Posterior cingulate gyrus (tissue), 11 donors: ENCODE measurements around the gene CTSK.
"Not testable (repeated sequence)": the region's sequence is repeated elsewhere in the genome, so short reads cannot be mapped to it uniquely, and the experiment has no call there.

Experiments used
- DNase-seq, 10 donors: peaks; one replicate each; pipeline versions ENCODE4 v3.0.0 to v3.0.0-alpha.2; 2020 to 2021; ENCODE audit warnings: mixed read lengths in 3 of 10
- intact Hi-C: fragments of 100-400 bp; cut with DNase I; formaldehyde crosslinking; loops from one replicate; pipeline ENCODE4 v1.15.1; 2023

The CTSK gene

DNA sequence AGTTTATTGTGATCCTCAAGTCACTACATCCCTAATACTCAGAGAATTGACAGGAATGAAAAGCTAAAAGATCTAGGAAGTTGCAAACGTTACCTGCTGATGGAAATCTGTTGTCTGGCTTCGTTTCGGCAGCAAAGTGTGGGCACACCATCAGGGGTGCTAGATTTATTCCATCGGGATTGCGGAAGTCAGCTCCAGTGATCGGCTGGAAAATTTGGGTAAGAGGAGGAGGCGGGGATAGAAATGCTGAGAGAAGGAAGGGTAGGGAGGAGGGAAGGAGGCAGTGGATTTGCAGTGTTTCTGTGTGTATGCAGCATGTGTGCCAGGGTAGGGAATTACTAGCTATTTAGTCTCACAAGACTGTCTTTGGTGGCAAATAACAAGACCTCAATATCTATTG is at the start of gene CTSK:
CTSK (minus strand) TSS at position 140 of the 400 bp plus-strand sequence. CDS start 1,455 bp downstream, outside the sequence.
- DNase-seq: peak in 2 of 10 donors; percentile 10 to 17
- intact Hi-C loops: no loop called here

DNA sequence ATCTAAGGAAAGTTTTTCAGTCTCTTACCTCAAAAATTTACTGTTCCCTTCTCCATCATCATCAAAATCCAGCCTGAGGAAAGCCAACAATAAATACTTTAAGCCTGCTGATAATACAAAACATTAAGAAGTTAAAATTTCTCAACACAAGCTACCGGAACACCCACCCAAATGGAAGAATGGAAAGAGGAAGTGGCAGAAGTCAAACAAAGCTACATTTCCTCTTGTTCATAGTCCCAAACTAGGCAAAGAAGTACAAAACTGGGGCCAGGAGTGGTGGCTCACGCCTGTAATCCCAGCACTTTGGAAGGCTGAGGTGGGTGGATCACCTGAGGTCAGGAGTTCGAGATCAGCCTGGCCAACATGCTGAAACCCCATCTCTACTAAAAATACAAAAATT is 44.7 kb upstream of the CTSK start:
- intact Hi-C loops, DNase-seq: not testable (repeated sequence)

DNA sequence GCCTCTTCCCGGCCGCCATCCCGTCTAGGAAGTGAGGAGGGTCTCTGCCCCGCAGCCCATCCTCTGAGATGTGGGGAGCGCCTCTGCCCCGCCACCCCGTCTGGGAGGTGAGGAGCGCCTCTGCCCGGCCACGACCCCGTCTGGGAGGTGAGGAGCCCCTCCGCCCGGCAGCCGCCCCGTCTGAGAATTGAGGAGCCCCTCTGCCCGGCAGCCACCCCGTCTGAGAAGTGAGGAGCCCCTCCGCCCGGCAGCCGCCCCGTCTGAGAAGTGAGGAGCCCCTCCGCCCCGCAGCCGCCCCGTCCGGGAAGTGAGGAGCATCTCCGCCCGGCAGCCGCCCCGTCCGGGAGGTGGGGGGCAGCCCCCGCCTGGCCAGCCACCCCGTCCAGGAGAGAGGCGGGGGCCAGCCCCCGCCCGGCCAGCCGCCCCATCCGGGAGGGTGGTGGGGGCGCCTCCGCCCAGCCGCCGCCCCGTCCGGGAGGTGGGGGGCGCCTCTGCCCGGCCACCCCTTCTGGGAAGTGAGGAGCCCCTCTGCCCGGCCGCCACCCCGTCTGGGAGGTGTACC is 42.8 kb upstream of the CTSK start:
- DNase-seq, intact Hi-C loops: not testable (repeated sequence)

DNA sequence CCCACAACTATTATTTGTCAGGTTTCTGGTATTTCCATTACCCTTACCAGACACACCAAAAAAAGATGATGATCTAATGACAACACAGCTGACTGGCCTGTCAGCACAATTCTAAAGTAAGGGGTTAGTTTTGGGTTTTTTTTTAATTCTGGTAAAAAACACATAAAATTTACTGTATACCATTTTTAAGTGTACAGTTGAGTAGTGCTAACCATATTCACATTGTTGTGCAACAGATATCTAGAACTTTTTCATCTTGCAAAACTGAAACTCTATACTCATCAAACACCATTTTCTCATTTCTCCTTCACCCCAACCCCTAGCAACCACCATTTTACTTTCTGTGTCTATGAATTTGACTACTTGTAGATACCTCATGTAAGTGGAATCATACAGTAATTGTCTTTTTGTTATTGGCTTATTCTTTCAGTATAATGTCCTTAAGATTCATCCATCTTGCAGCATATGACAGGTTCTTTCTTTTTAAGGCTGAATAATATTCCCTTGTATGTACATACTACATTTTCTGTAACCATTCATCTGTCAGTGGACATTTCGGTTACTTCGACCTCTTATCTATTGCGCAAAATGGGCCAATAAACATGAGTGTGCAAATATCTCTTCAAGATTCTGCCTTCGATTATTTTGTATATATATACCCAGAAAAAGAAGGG is 38.5 kb upstream of the CTSK start:
- intact Hi-C loops: no loop called here
- no peak for DNase-seq

DNA sequence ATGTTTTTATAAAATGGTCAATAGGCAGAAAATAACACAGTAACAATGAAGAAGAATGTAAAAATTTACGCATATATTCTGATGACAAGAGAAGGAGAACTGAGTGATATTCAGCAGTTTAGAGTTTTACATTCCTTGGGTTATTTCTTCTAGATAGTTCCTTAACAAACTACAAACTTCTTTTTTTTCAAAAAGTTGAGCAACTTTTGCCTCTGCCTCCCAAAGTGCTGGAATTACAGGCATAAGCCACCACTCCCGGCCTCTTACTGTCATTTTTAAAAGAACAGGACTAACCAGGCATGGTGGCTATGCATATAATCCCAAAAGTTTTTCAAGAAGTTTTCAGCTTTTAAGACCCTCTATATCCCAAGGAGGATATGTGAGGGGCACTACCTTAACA is 35.4 kb upstream of the CTSK start:
- intact Hi-C loops: no loop called here
- DNase-seq: no peak

DNA sequence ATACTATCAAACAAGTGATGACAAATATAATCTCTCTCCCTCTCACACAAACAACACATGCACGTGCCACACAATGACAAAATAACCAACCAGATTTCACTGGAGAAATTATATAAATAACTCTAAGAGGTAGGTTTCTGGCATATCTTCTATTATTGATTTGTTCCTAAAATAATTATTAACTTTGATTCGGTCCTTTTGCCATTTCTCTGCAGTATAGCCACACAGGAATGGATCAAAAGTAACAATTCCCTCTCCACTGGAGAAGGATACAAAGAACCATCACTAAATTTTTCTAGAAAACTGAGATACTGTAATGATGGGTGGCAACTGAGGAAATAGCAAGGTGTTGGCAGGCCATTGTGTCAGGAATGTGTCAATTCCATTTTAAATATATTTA is 34.9 kb upstream of the CTSK start:
- intact Hi-C loops: no loop called here
- DNase-seq: no peak

DNA sequence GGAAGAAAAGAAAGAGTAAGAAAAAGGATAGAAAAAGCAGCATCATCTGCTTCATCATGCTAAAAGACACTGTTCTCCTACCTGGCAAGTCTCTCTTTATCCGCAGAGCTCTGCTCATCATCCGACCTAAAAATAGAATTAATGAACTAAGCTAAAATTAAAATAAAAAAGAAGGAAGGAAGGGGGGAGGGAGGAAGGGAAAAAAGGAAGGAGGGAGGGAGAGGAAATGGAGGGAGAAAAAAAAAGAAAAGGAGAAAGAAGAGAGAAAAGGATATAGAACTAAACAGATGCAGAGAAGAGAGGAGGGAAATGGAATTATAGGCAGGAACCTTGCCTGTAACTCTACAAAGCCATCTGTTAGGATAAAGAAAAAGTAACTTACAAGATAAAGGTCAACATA is 34.3 kb upstream of the CTSK start:
- DNase-seq: no peak
- intact Hi-C loops: no loop called here

DNA sequence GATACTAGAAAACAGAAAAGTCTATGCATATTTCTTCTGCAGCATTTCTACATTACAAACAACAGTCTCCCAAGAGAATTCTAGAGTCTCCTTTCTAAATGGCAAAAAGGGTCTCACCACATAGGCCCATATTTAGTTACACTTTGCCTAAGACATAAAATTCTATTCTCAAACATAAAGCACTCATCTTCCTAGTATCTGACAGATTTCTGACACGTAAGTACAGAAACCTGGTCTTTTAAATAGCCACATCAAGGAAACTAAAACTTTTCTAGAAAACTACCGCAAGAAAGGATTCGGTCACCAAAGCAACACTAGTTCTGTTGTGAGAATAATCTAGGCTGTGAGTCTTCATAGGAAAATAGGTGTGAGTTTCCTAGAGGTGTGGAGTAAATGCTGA is 33.6 kb upstream of the CTSK start:
- intact Hi-C loops: no loop called here
- DNase-seq: no peak

DNA sequence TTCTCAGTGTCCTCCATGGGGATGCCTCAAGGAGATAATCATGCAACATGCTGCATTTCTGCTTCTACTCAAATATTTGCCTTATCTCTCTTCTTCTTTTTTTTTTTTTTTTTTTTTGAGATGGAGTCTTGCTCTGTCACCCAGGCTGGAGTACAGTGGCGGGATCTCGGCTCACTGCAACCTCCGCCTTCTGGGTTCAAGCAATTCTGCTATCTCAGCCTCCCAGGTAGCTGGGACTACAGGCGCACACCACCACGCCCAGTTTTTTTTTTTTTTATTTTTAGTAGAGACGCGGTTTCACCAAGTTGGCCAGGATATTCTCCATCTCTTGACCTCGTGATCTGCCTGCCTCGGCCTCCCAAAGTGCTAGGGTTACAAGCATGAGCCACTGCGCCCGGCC is 32.8 kb upstream of the CTSK start:
- intact Hi-C loops, DNase-seq: not testable (repeated sequence)

DNA sequence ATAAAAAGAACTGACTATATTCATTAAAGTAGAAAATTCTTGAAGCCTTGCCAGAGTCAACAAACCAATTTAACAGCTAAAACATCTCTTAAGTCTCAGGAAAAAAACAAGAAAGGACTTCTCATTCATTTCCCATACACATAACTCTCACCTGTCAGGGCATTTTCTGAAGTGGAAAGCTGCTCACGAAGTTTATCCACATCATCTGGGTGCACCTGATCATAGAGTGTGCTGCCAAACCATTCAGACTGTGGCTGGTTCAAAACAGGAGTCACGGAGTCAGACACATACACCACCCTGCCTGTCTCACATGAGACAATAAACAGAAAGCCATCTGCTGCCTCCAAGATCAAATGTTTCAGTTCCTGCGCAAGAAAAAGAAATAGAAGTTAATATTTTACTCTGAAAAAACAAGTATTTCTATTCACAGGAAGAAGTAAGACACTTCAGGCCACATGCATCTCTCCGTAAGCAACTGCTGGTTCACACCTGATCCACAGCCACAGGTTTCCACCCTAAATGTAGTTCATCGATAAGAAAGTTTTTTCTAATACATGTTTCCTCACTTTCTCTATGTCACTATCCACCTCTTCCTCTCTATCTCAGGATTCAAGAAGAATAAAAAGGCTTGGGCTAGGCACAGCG is 28.2 kb upstream of the CTSK start:
- intact Hi-C loops: no loop called here
- no peak for DNase-seq

DNA sequence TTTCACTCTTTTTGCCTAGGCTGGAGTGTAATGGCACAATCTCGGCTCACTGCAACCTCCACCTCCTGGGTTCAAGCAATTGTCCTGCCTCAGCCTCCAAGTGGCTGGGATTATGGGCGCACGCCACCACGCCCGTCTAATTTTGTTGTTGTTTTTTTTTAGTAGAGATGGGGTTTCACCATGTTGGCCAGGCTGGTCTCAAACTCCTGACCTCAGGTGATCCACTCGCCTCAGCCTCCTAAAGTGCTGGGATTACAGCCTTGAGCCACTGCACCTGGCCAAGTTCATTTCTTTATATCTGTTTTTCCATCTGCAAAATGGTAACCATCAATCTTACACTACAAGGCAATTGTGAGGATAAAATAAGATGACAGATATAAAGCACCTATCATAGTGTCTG is 25.9 kb upstream of the CTSK start:
- intact Hi-C loops: not testable (repeated sequence)
- peak in 1 of 10 donors; percentile 42 for DNase-seq

DNA sequence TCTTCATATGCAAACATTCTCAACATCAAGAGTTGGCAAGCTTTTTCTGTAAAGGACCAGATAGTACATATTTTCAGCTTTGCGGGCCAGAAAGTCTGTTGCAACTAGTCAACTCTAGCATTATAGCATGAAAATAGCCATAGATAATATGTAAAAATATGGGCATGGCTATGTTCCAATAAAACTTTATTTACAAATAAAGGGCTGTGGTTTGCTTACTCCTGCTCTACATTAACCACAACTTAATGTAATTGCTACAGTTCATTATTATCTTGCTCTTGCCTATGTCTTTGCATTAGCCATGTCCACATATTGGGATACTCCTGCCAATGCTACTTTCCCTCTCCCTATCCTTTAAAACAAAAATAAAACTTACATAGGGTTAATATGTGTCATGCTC is 24.5 kb upstream of the CTSK start:
- intact Hi-C loops: no loop called here
- no peak for DNase-seq

DNA sequence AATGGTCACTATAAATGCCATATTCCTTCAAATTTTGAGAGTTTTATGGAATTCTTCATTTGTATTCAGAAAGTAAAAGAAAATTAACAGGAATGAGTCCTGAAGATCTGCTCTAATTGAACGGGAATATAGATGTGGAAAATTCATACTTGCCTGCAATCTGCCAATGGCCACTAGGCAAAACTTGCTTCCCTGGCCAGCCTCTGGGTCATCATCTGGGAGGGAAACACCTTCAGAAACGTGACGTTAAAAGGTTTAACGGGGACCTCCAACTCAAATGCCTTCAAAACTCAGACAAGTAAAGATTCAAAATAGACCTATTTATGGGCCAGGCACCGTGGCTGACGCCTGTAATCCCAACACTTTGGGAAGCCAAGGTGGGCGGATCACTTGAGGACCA is 21.7 kb upstream of the CTSK start:
- intact Hi-C loops: no loop called here
- DNase-seq: no peak

DNA sequence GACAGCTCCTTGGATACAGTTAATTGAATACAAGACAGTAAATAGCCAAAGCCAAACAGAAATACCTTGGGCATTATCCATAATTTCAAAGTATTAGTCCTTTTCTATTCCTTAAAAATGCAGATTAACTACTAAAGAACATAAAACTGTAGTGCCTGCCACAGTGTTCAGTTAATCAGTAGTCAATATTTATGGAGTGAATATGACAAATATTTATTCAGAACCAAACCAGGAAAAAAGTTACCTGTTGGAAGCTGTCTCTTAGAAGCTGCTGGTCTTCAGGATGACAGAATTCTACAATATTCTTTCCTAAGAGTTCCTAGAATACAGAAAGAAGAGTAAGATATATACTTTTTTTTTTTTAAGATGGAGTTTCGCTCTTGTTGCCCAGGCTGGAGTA is 18.2 kb upstream of the CTSK start:
- intact Hi-C loops: no loop called here
- DNase-seq: no peak

DNA sequence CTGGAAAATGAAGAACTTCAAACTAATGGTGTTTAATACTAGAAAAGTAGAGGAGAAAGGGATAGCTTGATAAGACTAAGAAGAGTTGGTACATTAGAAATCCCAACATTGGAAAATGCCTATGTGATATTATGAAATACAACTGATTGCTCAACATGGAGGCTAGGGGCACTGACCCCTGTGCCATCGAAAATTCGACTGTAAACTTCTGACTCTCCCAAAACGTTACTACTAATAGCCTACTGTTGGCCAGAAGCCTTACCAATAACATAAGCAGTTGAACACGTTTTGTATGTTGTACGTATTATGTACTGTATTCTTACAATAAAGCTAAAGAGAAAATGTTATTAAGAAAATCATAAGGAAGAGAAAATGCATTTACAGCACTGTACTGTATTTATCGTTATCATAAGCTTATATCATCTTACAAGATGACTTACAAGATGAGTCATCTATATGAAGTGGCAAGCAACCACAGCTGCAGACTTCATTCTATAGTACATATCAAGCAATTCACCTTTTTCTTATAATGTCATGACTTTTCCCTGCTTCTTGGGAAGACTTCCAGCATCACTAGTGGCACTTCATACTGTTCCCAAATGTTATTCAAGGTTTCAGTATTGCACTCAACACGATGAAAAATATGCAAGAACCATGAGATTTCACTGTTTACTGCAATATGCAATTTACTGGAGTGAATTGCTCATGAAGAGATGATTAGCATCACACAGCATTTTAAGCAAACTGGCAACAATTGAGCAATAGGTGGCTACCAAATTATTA is 12.9 kb upstream of the CTSK start:
- DNase-seq: no peak
- intact Hi-C loops: no loop called here

DNA sequence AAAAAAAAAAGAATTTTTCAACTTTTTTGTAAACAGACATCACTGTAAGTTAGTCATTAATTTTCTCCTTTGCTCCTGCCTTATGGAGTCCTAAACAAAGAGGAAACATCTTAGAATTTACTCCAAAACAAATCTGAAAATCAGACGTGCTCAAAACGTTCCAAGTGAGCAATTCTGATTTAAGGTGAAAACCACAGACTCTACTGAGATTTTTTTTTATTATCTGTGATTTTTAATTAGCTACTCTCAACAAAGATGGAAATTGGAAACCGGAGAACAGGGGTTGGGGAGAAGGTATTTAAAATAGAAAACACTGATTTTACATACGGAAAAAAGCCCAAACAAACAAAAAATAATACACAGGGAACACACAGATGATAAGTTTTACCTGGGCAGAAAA is 7.8 kb upstream of the CTSK start:
- intact Hi-C loops: no loop called here
- no peak for DNase-seq

DNA sequence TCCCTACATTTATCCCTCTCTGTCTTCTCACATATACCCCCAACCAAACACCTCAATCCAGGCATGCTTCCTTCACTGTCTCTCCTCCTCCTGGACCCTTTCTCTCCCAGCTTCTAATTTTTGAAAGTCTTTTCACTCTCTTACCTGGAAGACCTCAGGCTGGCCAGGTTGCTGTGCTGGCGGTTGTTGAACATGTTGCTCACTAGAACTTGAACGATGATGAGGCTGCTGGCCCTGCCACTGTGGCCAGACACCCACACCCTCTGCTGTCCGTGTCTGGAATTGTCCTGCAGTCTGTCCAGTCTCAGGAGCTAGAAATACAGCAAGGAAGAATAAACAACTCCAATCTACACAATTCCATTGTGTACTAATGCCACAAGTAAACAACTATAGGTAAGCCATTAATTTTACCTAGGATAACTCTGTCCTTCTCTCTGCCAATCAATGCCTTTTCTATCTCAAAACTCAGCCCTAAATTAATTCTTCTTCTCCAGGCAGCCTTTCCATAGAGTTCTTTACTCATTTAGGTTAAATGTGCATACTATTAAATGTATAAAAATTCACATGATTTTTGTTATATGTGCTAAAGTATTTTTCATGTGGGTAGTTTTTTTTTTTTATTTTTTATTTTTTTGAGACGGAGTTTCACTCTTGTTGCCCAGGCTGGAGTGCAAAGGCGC is 5.1 kb upstream of the CTSK start:
- DNase-seq: peak in 6 of 10 donors; percentile 22 to 85 (median 40)
- intact Hi-C loops: no loop called here

DNA sequence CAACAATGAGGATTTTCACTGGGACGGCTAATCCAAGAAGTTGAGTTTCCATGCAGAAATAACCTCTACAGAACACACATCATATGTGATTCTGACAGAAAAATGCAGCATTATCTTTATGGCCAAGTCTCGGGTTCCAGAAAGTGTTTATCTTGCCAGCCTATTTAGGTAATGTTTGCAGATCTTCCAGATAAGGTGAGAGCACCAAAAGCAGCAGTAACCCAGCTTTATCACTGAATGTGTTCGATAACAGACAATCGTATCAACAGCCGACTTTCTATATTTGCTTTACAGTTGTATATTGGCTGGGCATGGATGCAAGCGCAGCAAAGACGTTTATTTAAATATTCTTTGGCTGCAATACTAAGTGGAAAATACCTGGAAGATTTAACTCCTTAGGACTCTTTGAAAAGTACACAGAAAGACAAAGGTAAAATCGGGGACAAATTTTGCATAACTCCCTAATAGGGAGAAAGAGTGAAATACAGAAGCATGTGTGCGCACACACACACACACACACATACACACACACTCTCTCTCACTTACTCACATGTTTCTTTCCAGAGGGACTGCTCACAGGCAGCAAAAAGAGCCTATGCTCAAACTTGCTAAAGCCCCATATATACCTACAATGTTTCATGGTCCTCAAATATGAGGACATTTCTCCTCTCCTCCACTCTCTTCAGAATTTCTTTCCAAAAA is 3.0 kb upstream of the CTSK start:
- DNase-seq: no peak
- intact Hi-C loops: no loop called here

DNA sequence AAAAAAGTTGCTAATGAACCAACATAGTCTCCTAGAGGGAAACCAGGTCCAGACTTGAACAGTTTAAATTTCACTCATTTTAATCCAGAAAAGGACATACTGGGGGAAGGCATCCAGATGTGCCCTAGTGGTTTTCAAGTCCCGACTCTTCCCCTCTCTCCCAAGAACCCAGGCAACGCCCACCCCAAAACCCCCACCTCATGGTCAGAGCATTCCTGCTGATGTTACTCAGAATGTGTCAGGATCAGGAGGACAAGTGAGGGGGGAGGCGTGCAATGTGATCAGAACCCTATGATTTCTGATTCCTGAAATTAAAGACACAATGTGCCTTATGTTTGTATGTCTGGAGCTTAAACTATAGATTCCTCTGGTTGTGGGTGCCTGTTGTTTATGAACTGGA is 1.6 kb upstream of the CTSK start:
- peak in 1 of 10 donors; percentile 27 for DNase-seq
- intact Hi-C loops: no loop called here

DNA sequence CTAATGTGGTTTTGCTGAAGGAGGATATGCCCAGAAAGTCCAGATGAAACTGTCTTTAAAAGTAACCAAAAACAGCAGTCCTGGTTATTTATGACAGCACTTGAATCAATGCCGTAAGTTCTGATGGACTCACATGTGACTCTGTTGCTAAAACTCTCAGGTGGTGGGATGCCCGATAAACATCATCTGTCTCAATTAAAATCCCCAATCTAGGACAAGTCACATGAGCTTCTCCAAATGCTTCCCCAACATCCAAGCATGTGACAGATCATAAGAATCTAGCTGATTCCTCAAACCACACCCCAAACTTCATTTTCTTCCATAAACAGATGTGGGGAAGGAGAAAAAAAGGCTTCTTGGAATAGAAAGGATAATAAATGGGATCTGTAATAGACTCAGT is 786 bp upstream of the CTSK start:
- no peak for DNase-seq
- intact Hi-C loops: no loop called here
